ENCODE data around the gene TEX36. TPM values are rescaled to one million over a fixed set of nuclear protein-coding genes. Genes with fewer than 3 reads are reported as not detected.
"Not testable (repeated sequence)": the region's sequence is repeated elsewhere in the genome, so short reads cannot be mapped to it uniquely, and the experiment has no call there.

The TEX36 gene
- total RNA-seq, 4 donors from 2014 or later: not detected

GRCh38 chr10:125720002-125720382 lies 37.0 kb upstream of the TEX36 start:
- Histone ChIP-seq H3K27me3 (no peaks in the 10 kb centered on the region), H3K36me3 (peaks cover 0 to 40% (median 4%) of the 10 kb centered on the region in 3 donors), H3K4me3 (peak overlapping the region; percentile 81 to 96 (median 84)), H3K4me1 (peaks cover 6 to 26% (median 7%) of the 10 kb centered on the region in 3 donors), H3K9me3 (no peaks in the 10 kb centered on the region), H3K27ac (peak overlapping the region; percentile 89 to 93 (median 90))
- WGBS, 2 donors: 0 to 1% methylated on average over 12 to 14 of the region's 15 CpGs
- TF ChIP-seq CTCF (IDR thresholded peaks at IDR 0.05): no peak
- no peak for TF ChIP-seq POLR2A (IDR thresholded peaks at IDR 0.05)
- intact Hi-C loops (cut with DNase I): no loop called here
- DNase-seq: no peak

GRCh38 chr10:125719173-125720001 lies 36.4 kb upstream of the TEX36 start, which contains the start of gene EDRF1:
Gene EDRF1, plus strand, starts transcription at chr10:125719709. Its CDS starts 99 bp downstream, at chr10:125719808.
- H3K4me1 ChIP-seq: peaks cover 6 to 26% (median 7%) of the 10 kb centered on the region in 3 donors
- DNase-seq: peak; percentile 90
- intact Hi-C loops (cut with DNase I): no loop called here
- 0% methylated on average over 2 to 8 of the region's 72 CpGs for WGBS, 2 donors
- TF ChIP-seq CTCF (IDR thresholded peaks at IDR 0.05) (peak in 1 of 6 experiments; percentile 23), POLR2A (IDR thresholded peaks at IDR 0.05) (peak in 2 of 4 donors; percentile 69 to 76)
- H3K9me3 ChIP-seq: no peaks in the 10 kb centered on the region
- peaks cover 0 to 34% (median 3%) of the 10 kb centered on the region in 3 donors for H3K36me3 ChIP-seq
- peak within 1 kb of the TSS; percentile 81 to 96 (median 84) for H3K4me3 ChIP-seq
- peak within 1 kb of the TSS; percentile 89 to 93 (median 90) for H3K27ac ChIP-seq
- H3K27me3 ChIP-seq: no peaks in the 10 kb centered on the region

GRCh38 chr10:125714728-125715127 lies 31.8 kb upstream of the TEX36 start:
- H3K4me1 ChIP-seq; H3K27ac ChIP-seq; intact Hi-C loops (cut with DNase I); H3K4me3 ChIP-seq; H3K36me3 ChIP-seq; DNase-seq; H3K27me3 ChIP-seq: not testable (repeated sequence)
- WGBS, 2 donors: 96 to 100% methylated on average over 4 of the region's 4 CpGs
- peaks cover 0 to 14% (median 6%) of the 10 kb centered on the region in 3 donors for H3K9me3 ChIP-seq

- H3K36me3 ChIP-seq: no peaks in the 10 kb centered on the region
- no peaks in the 10 kb centered on the region for H3K27me3 ChIP-seq
- peaks cover 0 to 14% (median 6%) of the 10 kb centered on the region in 3 donors for H3K9me3 ChIP-seq
- no peak for TF ChIP-seq POLR2A (IDR thresholded peaks at IDR 0.05)
- peaks cover 3 to 8% (median 4%) of the 10 kb centered on the region in 3 donors for H3K4me1 ChIP-seq
- H3K27ac ChIP-seq: no peak overlapping the region
- H3K4me3 ChIP-seq: no peak overlapping the region
- WGBS, 2 donors: 84 to 96% methylated on average over 3 of the region's 3 CpGs
- DNase-seq: no peak
- intact Hi-C loops (cut with DNase I): no loop called here
Measured at GRCh38 chr10:125711110-125711750, 28.3 kb upstream of the TEX36 start.

GRCh38 chr10:125709553-125710474 lies 26.9 kb upstream of the TEX36 start:
- Histone ChIP-seq H3K36me3 (no peaks in the 10 kb centered on the region), H3K9me3 (peaks cover 0 to 14% (median 6%) of the 10 kb centered on the region in 3 donors), H3K27ac (no peak overlapping the region), H3K4me1 (peaks cover 3 to 8% (median 4%) of the 10 kb centered on the region in 3 donors), H3K4me3 (no peak overlapping the region), H3K27me3 (no peaks in the 10 kb centered on the region)
- TF ChIP-seq CTCF (IDR thresholded peaks at IDR 0.05): no peak
- TF ChIP-seq POLR2A (IDR thresholded peaks at IDR 0.05): no peak
- 60 to 64% methylated on average over 12 of the region's 12 CpGs for WGBS, 2 donors
- intact Hi-C loops (cut with DNase I): no loop called here
- no peak for DNase-seq

Measured in esophagus squamous epithelium (tissue), 5 donors.